Esophagus squamous epithelium (tissue), 4 donors: ENCODE data around the gene MGARP.

Experiments used
- CTCF ChIP-seq, 6 experiments: fragments of 450-650 bp in 4 of 6; fragments of 200-600 bp in 2 of 6; sonication (generic) in 2 of 6; IDR thresholded peaks; one replicate each; pipeline ENCODE4 v1.5.1; 2016 to 2019; ENCODE audit warnings: antibody characterized with exemption in 6 of 6, mild to moderate bottlenecking in 4 of 6, moderate library complexity in 4 of 6
- POLR2A ChIP-seq, 4 donors: fragments of 450-650 bp; IDR thresholded peaks; one replicate each; pipeline ENCODE4 v1.6.1; 2017; ENCODE audit warnings: antibody characterized with exemption in 4 of 4, mild to moderate bottlenecking in 4 of 4, moderate library complexity in 3 of 4

GRCh38 chr4:139266583-139267257 lies 13.3 kb downstream of the MGARP start:
- no peak for TF ChIP-seq POLR2A (IDR thresholded peaks at IDR 0.05)
- peak in 1 of 6 experiments; percentile 6 for TF ChIP-seq CTCF (IDR thresholded peaks at IDR 0.05)
